Measurements from ENCODE around the gene LIFR.

DNA sequence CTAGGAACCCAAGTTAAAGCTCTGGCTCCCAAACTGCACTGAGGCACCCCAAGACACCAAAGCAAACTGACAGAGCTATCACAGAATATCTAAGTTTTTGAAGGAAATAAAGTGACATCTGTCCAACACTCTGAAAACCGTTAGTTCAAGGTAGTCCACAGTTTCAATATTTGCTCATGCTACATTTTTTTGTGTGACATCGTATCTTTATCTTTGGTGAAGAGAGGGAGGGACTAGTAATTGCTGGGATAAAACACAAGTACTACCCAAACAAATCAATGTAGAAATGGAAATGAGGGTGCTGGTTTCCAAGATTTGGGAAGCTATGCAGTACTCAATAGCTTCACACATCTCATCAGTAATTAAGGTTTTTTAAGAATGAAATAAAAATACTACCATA lies 20.6 kb downstream of the LIFR start:
- TF ChIP-seq, protein P1, sequence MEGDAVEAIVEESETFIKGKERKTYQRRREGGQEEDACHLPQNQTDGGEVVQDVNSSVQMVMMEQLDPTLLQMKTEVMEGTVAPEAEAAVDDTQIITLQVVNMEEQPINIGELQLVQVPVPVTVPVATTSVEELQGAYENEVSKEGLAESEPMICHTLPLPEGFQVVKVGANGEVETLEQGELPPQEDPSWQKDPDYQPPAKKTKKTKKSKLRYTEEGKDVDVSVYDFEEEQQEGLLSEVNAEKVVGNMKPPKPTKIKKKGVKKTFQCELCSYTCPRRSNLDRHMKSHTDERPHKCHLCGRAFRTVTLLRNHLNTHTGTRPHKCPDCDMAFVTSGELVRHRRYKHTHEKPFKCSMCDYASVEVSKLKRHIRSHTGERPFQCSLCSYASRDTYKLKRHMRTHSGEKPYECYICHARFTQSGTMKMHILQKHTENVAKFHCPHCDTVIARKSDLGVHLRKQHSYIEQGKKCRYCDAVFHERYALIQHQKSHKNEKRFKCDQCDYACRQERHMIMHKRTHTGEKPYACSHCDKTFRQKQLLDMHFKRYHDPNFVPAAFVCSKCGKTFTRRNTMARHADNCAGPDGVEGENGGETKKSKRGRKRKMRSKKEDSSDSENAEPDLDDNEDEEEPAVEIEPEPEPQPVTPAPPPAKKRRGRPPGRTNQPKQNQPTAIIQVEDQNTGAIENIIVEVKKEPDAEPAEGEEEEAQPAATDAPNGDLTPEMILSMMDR (conservative IDR thresholded peaks at IDR 0.05; ENCODE audit: low read length): no peak
- no peak for TF ChIP-seq EZH2phosphoT487 (IDR thresholded peaks at IDR 0.05; ENCODE audit: borderline replicate concordance)

All from Loucy (cell line).